Measurements from ENCODE around the gene RNASEL. TPM values are rescaled to one million over a fixed set of nuclear protein-coding genes. Genes with fewer than 3 reads are reported as not detected.

RNASEL gene, protein sequence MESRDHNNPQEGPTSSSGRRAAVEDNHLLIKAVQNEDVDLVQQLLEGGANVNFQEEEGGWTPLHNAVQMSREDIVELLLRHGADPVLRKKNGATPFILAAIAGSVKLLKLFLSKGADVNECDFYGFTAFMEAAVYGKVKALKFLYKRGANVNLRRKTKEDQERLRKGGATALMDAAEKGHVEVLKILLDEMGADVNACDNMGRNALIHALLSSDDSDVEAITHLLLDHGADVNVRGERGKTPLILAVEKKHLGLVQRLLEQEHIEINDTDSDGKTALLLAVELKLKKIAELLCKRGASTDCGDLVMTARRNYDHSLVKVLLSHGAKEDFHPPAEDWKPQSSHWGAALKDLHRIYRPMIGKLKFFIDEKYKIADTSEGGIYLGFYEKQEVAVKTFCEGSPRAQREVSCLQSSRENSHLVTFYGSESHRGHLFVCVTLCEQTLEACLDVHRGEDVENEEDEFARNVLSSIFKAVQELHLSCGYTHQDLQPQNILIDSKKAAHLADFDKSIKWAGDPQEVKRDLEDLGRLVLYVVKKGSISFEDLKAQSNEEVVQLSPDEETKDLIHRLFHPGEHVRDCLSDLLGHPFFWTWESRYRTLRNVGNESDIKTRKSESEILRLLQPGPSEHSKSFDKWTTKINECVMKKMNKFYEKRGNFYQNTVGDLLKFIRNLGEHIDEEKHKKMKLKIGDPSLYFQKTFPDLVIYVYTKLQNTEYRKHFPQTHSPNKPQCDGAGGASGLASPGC
- total RNA-seq: 2.5 and 2.9 TPM in 2 replicates

DNA sequence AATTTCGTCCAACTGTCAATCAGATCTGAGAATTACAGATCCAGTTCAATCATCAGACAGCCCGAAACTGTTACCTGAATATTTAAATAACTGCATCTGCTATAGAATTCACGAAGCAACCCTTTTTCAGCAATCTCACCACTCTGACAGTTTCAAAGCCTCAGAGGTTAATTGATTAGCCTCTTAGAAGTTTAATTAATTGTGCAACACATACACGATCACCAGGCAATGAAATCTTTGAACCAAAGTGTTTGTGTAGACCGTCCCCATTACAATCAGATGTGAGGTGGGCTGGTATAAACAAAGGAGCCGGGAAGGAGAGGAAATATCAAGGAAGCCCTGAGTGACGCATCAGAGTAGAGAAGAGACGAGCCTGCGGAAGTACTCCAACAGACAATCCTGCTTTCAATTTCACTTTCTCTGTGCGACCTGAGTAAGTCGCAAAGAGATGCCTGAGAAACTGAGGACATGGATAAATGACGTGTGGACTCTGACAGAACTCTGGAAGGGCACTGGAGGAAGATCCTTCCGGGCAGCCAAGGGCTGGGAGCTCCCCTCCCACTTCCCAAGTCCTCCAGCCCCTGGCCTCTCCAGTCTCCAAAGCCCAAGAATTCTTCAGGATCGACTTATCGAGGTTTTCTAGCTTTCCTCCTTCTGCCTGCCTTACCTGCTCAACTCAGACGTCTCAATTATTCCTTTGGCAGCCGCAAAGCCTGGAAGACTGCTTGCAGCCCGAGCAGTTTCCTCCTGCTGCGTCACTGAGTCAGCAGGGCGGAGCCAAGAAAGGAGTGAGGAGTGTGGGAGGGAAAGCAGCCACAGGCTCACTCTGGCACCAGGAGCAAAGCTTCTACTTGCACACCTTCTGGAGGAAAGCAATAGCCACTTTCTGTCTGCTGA lies at the start of gene RNASEL:
RNASEL (minus strand) TSS at position 757 of the 897 bp plus-strand sequence. CDS start 2,450 bp downstream, outside the sequence.

DNA sequence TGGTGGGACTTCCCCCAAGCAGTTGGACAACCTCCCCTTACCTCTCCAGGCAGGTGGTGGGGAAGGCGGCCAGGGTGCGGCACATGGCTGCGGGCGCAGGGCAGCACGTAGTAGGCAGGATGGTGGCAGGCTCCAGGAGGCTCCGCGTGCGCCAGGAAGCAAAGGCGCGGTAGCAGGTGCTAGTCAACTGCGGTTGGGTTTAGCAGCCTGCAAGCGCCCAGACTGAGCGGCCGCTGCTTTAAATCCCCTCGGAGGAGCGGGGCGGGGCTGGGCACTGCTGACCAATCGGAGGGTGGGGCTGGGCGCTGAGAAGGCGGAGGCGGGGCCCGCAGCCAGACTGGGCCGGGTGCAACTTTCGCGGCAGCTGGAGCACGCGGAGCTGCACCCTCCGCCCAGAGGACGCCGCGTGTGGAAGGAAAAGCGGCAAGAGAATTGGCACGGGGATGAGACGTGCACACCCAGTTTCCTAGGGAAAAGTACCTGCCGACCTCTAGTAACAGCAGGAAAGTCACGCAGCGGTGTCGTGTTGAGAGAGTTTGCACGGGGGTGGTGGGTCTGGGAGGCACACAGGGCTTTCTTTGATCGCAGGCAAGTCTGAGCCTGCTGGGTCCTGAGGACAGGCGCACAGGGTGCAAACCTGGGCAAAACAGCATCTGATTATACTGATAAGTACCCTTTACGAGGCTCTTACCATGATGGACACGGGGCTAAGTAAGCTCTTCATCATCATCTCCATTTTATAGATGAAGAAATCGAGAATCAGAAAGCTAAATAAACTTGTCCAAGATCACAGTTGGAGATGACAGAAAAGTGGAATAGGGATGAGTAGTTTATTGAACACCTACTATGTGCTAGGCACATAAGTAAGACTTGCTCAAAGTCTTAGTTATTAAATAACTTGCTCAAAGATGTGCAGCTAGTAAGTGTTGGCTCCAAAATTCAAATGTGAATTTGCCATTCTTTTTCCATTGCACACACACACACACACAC lies 15.4 kb upstream of the RNASEL start, which contains the start of gene RGS16:
RGS16 (minus strand) TSS at position 215 of the 990 bp plus-strand sequence; CDS start at position 85, 130 bp downstream.

Other genes with a start within 250 kb of the RNASEL start
- 474 and 491 TPM in 2 replicates for gene GLUL, start 197.5 kb downstream of the RNASEL start, total RNA-seq
- not detected in 2 replicates for gene TEDDM1, start 188.6 kb downstream of the RNASEL start, total RNA-seq
- gene RGSL1, start 139.1 kb downstream of the RNASEL start, total RNA-seq: not detected in 2 replicates
- 0.15 TPM in 1 of 2 replicates, not detected in the other for gene RGS16, start 15.1 kb upstream of the RNASEL start, total RNA-seq
- gene RGS8, start 95.3 kb upstream of the RNASEL start, total RNA-seq: not detected in 2 replicates
- gene NPL, start 200.5 kb upstream of the RNASEL start, total RNA-seq: 0.15 and 0.67 TPM in 2 replicates

All from bronchus fibroblast of lung (primary cell).